Measurements from ENCODE around the gene LCNL1.

The LCNL1 gene

DNA sequence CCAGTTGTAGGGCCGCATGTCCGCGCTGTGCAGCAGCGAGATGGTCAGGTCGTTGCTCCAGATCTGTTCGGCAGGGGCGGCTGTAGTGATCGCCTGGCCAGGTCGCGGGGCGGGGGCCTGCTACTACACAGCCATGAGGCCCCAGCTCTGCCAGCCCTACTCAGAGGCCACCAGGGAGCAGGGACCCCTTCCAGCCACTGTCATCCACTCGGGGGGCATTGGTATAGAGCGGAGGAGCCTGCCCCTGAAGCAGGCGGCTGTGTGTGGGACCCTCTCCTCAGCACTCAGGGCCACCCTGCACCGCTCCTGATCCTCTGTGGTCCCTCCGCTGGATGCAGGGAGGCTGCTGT is 39.9 kb upstream of the LCNL1 start:
- ChIA-PET CTCF (interaction anchor here (1.1 to 1.7 kb wide), 3 partner anchors 12 to 92 kb away, joined by 3 to 6 read pairs (median 6); partner anchors contain the start of gene FUT7), POLR2A (no interaction called here)

DNA sequence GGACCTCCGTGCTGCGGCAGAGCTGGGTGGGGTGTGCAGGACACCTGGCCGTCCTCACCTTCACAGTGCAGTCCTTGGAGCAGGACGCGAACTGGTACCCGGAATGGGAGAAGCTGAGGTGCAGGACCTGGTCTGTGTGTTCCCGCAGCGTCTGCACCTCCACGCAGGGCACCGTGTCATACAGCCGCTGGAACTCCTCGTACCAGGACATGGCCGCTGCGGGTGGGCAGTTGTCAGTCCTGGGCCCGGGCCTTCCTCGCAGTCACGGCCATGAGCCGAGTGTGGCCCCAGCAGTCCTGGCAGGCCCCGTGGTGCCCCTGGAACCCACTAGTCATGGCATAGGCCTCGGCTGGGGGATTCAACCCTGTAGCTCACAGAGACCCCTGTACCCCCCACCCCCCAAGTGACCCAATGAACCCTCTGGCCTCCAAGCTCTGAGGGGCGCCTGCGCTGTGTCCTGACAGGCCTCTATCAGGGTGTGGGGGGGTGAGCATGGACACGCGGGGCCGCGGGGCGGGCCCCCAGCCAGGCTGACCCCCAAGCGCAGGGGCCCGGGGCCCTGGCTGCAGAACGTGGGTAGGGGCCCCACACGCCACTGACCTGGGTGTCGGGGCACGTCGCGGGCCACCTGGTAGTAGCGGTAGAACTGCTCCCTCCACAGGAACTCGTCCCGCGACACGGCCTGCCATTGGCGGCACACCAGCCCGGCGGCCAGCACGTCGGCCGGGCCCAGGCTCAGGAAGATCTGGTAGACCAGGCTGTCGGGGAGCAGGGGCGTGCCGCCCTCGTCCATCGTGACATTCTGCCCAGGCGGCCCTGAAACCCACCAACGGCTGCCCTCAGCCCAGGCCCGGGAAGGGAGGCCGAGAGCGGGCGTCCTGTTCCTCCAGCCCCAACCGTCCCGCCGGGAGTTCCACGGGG is 39.2 kb upstream of the LCNL1 start:
- POLR2A ChIA-PET, result interaction anchor here (1.0 kb wide), 1 partner anchor 87 kb away, joined by 3 read pairs; no protein-coding TSS in a partner anchor

More for the DNA sequence above, 39.9 kb upstream of the LCNL1 start:
- TF ChIP-seq, protein P1, sequence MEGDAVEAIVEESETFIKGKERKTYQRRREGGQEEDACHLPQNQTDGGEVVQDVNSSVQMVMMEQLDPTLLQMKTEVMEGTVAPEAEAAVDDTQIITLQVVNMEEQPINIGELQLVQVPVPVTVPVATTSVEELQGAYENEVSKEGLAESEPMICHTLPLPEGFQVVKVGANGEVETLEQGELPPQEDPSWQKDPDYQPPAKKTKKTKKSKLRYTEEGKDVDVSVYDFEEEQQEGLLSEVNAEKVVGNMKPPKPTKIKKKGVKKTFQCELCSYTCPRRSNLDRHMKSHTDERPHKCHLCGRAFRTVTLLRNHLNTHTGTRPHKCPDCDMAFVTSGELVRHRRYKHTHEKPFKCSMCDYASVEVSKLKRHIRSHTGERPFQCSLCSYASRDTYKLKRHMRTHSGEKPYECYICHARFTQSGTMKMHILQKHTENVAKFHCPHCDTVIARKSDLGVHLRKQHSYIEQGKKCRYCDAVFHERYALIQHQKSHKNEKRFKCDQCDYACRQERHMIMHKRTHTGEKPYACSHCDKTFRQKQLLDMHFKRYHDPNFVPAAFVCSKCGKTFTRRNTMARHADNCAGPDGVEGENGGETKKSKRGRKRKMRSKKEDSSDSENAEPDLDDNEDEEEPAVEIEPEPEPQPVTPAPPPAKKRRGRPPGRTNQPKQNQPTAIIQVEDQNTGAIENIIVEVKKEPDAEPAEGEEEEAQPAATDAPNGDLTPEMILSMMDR (IDR thresholded peaks at IDR 0.05; ENCODE audit: insufficient read depth, low read length, missing control alignments), result no peak
- peak overlapping the region; percentile 81 for H3K4me3 ChIP-seq (ENCODE audit: low read depth, low read length)
- no peak for DNase-seq (ENCODE audit: low read depth, low spot score)

DNA sequence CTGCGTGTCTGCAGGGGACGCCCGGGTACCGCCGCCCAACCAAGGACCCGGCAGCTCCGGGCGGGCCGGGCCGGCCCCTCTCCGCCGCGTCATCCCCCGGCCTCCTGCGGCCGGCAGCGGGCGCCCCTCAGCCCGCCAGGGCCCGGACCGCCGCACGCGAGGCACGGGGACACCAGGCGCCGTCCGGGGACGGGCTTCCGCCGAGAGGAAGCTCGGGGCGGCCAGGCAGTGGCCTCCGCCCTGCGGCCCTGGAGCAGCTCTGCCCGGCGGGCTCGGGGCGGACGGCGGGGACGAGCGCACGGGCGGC is 38.6 kb upstream of the LCNL1 start:
- H3K4me3 ChIP-seq (ENCODE audit: low read depth, low read length), result peak overlapping the region; percentile 81
- no peak for DNase-seq (ENCODE audit: low read depth, low spot score)
- ChIA-PET POLR2A (interaction anchor here (1.0 kb wide), 1 partner anchor 87 kb away, joined by 3 read pairs; no protein-coding TSS in a partner anchor), CTCF (interaction anchor here (0.8 to 6.3 kb wide), 12 partner anchors 11 to 120 kb away, joined by 3 to 148 read pairs (median 4); partner anchors contain the start of genes ABCA2 and FUT7)
- TF ChIP-seq, protein P1 (IDR thresholded peaks at IDR 0.05; ENCODE audit: insufficient read depth, low read length, missing control alignments), result no peak

More for the DNA sequence above, 39.2 kb upstream of the LCNL1 start:
- CTCF ChIA-PET, result interaction anchor here (0.8 to 6.3 kb wide), 13 partner anchors 11 to 121 kb away, joined by 3 to 148 read pairs (median 5); partner anchors contain the start of genes ABCA2 and FUT7
- no peak for DNase-seq (ENCODE audit: low read depth, low spot score)
- TF ChIP-seq, protein P1 (IDR thresholded peaks at IDR 0.05; ENCODE audit: insufficient read depth, low read length, missing control alignments), result no peak
- peak overlapping the region; percentile 81 for H3K4me3 ChIP-seq (ENCODE audit: low read depth, low read length)

DNA sequence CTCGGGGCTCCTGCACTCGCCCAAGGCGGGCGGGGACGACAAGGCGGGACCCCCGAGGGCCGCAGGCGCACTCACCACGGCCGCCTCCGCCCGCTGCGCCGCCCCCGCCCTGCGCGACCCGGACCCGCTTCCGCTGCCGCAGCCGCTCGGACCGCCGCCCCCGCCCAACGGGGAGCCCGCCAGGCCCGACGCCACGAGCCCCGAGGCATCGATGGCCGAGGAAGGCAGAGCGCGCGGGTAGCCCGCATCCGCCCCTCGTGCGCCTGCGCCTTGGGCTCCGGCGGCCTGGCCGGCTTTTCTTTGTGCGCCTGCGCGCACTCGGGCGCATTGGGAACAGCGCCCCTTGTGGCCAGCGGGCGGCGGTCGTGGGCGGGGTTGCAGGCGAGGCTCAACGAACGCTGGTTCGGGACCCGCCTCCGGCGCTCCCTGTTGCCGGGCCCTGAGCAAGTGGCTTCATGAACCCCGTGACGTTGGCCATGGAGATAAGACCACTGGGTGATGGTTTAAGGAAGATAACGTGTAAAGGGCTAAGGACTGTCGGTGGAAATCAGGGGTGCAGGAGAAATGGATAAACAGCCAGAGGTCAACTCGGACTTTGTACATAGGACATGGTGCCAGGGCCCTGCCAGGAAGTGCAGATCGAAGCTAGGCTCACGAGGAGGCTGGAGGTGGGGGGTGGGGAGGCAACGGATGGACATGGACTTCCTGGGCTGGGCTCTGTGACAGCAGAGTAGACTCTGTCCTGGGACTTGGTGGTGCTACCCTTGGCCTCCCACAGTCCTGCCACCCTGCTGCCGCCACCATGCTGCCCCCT is 38.1 kb upstream of the LCNL1 start, which contains the start of the genes C8G and FBXW5:
TSS of gene C8G (plus strand) at position 725 of the 814 bp plus-strand sequence. CDS start at position 803, 78 bp downstream.
TSS of gene FBXW5 (minus strand) at position 220 of the 814 bp plus-strand sequence. CDS start 655 bp downstream, outside the sequence.
- peak; percentile 14 for DNase-seq (ENCODE audit: low read depth, low spot score)
- CTCF ChIA-PET, result interaction anchor here (0.6 to 6.3 kb wide), 21 partner anchors 9 to 216 kb away, joined by 3 to 148 read pairs (median 4); partner anchors contain the start of genes ABCA2 and TRAF2
- TF ChIP-seq, protein P1 (IDR thresholded peaks at IDR 0.05; ENCODE audit: insufficient read depth, low read length, missing control alignments), result peak; percentile 96
- POLR2A ChIA-PET, result no interaction called here
- peak within 1 kb of the TSS; percentile 81 for H3K4me3 ChIP-seq (ENCODE audit: low read depth, low read length)

DNA sequence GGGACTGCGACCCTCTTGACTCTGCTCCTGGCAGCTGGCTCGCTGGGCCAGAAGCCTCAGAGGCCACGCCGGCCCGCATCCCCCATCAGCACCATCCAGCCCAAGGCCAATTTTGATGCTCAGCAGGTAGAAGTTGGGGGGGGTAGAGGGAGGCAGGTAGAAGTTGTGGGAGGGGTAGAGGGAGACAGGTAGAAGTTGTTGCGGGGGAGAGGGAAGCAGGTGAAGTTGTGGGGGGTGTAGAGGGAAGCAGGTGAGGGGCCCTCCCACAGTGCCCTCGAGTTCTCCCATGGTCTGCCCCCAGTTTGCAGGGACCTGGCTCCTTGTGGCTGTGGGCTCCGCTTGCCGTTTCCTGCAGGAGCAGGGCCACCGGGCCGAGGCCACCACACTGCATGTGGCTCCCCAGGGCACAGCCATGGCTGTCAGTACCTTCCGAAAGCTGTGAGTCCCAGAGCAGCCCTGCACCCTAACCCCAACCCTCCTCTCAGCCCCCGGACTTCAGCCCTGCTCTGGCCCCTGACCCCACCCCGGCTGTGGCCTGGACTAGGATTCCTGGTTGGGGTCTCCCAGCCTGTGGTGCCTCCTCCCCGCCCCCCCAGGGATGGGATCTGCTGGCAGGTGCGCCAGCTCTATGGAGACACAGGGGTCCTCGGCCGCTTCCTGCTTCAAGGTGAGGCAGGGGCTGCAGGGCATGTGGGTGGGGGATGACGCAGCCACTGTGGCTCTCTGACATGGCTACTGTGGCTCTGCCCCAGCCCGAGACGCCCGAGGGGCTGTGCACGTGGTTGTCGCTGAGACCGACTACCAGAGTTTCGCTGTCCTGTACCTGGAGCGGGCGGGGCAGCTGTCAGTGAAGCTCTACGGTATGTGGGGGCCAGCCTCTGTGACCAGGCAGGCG is 37.2 kb upstream of the LCNL1 start:
- ChIA-PET POLR2A (no interaction called here), CTCF (interaction anchor here (0.6 to 6.3 kb wide), 15 partner anchors 9 to 217 kb away, joined by 3 to 148 read pairs (median 3); partner anchors contain the start of genes ABCA2 and TRAF2)
- TF ChIP-seq, protein P1 (IDR thresholded peaks at IDR 0.05; ENCODE audit: insufficient read depth, low read length, missing control alignments), result no peak
- DNase-seq (ENCODE audit: low read depth, low spot score), result no peak
- no peak overlapping the region for H3K4me3 ChIP-seq (ENCODE audit: low read depth, low read length)
